Fibroblast of the aortic adventitia (primary cell): ENCODE results near the gene POLD1. TPM values are rescaled to one million over a fixed set of nuclear protein-coding genes. Genes with fewer than 3 reads are reported as not detected.

Experiments used
- DNase-seq: peaks from one replicate; pipeline ENCODE4 v3.0.0-alpha.2; 2010; ENCODE audit warnings: low read depth
- H3K4me3 ChIP-seq: 2 replicates; pipeline ENCODE4 v1.5.1; 2011; ENCODE audit warnings: low read depth, mild to moderate bottlenecking, control low read depth, low read length, moderate library complexity
- total RNA-seq: library from RNA; depleted of rRNA; stranded (reverse); fragments of >200 nt; gene quantifications from 2 replicates; pipeline ENCODE4 v1.2.3, GENCODE V29; 2012; ENCODE audit warnings: low replicate concordance
- TF ChIP-seq, protein P1 (sequence below): IDR thresholded peaks from 2 replicates; pipeline ENCODE4 v1.5.1; 2011; ENCODE audit warnings: mild to moderate bottlenecking, low read length, control low read depth, inconsistent platforms; ENCODE audit not compliant: insufficient read depth

Gene POLD1
- total RNA-seq, 1 donor = 29.3 TPM

DNA sequence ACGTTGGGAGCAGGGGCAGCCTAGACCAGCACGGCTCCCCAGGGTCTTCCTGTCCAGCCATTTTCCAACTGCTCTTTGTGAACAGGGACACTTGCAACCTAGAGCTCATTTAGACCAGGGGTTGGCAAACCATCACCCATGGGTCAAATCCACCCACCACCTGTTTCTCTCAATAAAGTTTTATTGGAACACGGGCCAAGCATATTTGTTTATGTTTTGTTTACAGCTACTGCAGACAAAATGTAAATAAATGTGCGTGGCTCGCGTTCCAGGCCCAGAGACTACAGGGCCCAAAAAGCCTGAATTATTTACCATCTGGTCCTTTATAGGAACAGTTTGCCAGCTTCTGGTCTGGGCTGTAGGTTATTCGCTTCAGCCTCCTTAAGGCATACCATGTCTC, 78.8 kb downstream of the POLD1 start:
- DNase-seq = no peak
- TF ChIP-seq, protein P1, sequence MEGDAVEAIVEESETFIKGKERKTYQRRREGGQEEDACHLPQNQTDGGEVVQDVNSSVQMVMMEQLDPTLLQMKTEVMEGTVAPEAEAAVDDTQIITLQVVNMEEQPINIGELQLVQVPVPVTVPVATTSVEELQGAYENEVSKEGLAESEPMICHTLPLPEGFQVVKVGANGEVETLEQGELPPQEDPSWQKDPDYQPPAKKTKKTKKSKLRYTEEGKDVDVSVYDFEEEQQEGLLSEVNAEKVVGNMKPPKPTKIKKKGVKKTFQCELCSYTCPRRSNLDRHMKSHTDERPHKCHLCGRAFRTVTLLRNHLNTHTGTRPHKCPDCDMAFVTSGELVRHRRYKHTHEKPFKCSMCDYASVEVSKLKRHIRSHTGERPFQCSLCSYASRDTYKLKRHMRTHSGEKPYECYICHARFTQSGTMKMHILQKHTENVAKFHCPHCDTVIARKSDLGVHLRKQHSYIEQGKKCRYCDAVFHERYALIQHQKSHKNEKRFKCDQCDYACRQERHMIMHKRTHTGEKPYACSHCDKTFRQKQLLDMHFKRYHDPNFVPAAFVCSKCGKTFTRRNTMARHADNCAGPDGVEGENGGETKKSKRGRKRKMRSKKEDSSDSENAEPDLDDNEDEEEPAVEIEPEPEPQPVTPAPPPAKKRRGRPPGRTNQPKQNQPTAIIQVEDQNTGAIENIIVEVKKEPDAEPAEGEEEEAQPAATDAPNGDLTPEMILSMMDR = no peak
- H3K4me3 ChIP-seq = no peak overlapping the region

DNA sequence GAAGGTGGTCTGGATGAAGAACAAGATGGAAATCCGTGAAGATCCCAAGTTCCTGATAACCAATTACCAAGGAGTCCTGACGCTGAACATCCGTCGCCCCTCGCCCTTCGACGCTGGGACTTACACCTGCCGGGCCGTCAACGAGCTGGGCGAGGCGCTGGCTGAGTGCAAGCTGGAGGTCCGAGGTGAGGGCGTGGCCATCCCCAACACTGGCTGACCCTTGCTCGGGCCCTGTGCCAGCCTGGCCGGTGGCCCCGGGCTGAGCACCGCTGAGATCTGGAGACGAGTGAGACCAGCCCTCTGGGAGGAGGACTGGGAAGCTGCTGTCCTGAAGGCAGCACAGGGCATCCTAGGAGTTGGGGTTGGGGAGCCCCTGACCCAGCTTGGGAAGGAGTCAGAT, 80.2 kb downstream of the POLD1 start:
- no peak for DNase-seq
- TF ChIP-seq, protein P1 = no peak
- no peak overlapping the region for H3K4me3 ChIP-seq

DNA sequence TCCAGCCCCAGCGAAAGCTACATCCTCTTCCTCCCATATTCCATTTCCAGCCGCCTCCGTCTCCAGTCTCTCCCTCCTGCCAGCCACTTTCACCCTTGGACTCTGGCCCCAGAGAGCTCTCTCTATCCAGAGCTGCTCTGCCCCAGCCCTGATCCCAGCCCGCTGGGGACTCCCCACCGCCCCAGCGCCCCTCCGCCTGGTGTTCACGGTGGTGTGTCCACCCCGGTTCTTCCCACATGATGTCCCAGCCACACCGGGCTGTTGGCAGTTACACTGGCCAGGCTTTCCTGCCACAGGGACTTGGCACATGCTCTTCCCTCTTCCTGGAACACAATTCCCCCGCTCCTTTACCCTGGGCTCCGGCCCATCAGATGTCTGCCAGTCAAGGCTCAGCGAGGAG, 80.9 kb downstream of the POLD1 start:
- DNase-seq = no peak
- TF ChIP-seq, protein P1 = no peak
- no peak overlapping the region for H3K4me3 ChIP-seq

DNA sequence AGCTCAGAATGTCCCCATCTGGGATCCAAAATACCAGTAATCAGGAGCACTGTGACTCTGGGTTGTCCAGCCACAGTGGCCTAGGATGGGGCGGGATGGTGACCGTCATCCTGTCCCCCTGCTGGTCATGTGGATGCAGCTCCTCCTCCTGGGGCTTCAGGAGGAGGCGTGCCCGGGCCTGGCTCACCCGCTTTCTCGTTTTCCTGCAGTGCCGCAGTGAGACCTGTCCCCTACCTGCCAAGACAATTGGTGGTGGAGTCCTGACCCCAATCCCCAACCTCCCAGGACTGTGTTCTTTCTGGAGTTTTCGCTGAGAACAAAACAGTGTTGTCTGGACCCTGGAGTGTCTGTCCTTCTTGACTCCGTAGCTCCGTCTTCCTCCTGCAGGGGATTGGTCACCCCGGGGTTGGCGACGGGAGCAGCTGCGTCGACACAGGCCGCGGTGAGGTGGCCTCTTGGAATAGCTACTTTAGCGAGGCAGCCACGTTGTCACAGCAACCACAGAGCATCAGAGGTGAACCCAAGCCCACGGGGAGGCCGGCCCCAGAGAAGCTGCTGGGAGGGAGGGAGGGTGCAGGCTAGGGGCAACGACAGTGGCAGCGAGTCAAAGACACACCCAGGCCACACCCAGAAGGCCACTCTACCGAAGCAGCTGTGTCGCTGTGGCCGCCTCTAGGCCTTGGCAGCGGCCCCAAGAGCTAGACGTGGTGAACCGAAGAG, 82.0 kb downstream of the POLD1 start:
- DNase-seq = no peak
- TF ChIP-seq, protein P1 = no peak
- no peak overlapping the region for H3K4me3 ChIP-seq

DNA sequence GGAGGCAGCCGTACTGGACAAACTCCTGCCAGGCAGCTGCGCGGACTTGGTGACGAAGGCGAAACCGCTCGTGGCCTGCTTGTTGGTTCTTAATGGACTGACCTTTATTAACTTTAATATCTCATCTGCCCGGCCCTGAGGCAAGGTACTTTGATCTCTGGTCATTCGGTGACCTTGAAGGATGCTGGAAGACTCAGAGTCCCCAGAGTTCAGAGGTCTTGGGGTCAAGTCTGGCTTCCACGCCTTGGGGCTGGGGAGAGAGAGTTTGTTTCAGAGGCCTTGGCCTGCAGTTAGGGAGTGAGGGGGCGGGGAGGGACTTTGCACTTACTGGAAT, 82.5 kb downstream of the POLD1 start:
- no peak for DNase-seq
- no peak overlapping the region for H3K4me3 ChIP-seq
- TF ChIP-seq, protein P1 = no peak

DNA sequence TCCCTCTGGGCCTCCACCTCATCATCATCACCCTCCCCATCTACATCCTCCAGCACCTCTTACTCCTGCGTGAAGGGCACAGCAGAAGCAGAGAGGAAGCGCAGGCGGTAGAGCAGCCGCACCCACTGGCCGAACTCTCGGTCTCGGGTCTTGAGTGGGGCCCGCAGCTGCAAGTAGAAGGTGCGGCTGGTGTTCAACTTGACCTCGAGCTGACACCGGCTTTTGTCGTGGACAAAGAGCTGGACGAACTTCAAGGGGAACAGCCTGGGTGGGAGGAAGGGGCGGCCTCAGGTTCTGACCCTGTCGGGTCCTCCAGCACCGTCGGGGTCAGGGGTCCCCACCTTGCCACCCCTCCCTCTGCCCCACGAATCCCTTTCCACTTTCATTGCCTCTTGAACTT, 83.4 kb downstream of the POLD1 start:
- no peak for DNase-seq
- no peak overlapping the region for H3K4me3 ChIP-seq
- TF ChIP-seq, protein P1 = no peak

Other genes with a start within 250 kb of the POLD1 start
- gene IZUMO2, start 221.1 kb upstream of the POLD1 start, total RNA-seq = not detected in 2 replicates
- gene MYH14, start 180.7 kb upstream of the POLD1 start, total RNA-seq = not detected in 2 replicates
- gene KCNC3, start 55.0 kb upstream of the POLD1 start, total RNA-seq = not detected in 2 replicates
- gene NAPSA, start 18.7 kb upstream of the POLD1 start, total RNA-seq = not detected in 2 replicates
- gene NR1H2, start 7.9 kb upstream of the POLD1 start, total RNA-seq = 47.7 and 59.7 TPM in 2 replicates
- gene SPIB, start 34.6 kb downstream of the POLD1 start, total RNA-seq = not detected in 2 replicates
- not detected in 2 replicates for gene MYBPC2, start 48.5 kb downstream of the POLD1 start, total RNA-seq
- 22.8 and 35.2 TPM in 2 replicates for gene EMC10, start 92.2 kb downstream of the POLD1 start, total RNA-seq
- not detected in 2 replicates for gene GARIN5A, start 92.5 kb downstream of the POLD1 start, total RNA-seq
- 12.1 and 26.7 TPM in 2 replicates for gene JOSD2, start 126.8 kb downstream of the POLD1 start, total RNA-seq
- not detected in 2 replicates for gene ASPDH, start 129.6 kb downstream of the POLD1 start, total RNA-seq
- not detected in 2 replicates for gene LRRC4B, start 184.1 kb downstream of the POLD1 start, total RNA-seq